GM18508 (cell line): Measurements from ENCODE around the gene NT5DC2.

Source experiments
- ATAC-seq: cut with Tn5 transposase; IDR thresholded peaks from one replicate; pipeline ENCODE4 v1.9.1; 2021; ENCODE audit warnings: moderate number of reproducible peaks; ENCODE audit not compliant: insufficient read depth, unreplicated experiment

Gene NT5DC2

GRCh38 chr3:52490939-52491526, 42.6 kb downstream of the NT5DC2 start:
- ATAC-seq = no peak

GRCh38 chr3:52490035-52490938, 43.4 kb downstream of the NT5DC2 start:
- no peak for ATAC-seq

GRCh38 chr3:52489453-52489852, 44.2 kb downstream of the NT5DC2 start:
- no peak for ATAC-seq

GRCh38 chr3:52488746-52489145, 44.9 kb downstream of the NT5DC2 start:
- ATAC-seq = no peak

- ATAC-seq = no peak
These were observed 45.6 kb downstream of the NT5DC2 start for GRCh38 chr3:52487788-52488691.

- no peak for ATAC-seq
These were observed 46.4 kb downstream of the NT5DC2 start for GRCh38 chr3:52487050-52487787.

- no peak for ATAC-seq
These were observed 48.8 kb downstream of the NT5DC2 start for GRCh38 chr3:52484680-52485461.

- ATAC-seq = no peak
These were observed 49.9 kb downstream of the NT5DC2 start for GRCh38 chr3:52483577-52484381.

- no peak for ATAC-seq
These were observed 50.6 kb downstream of the NT5DC2 start for GRCh38 chr3:52483081-52483480.

- no peak for ATAC-seq
These were observed 51.7 kb downstream of the NT5DC2 start for GRCh38 chr3:52481819-52482521.

- ATAC-seq = no peak
These were observed 52.6 kb downstream of the NT5DC2 start for GRCh38 chr3:52480768-52481715.

- no peak for ATAC-seq
These were observed 53.6 kb downstream of the NT5DC2 start for GRCh38 chr3:52479877-52480575.

GRCh38 chr3:52479037-52479876, 54.4 kb downstream of the NT5DC2 start:
- ATAC-seq = no peak

- no peak for ATAC-seq
These were observed 55.9 kb downstream of the NT5DC2 start for GRCh38 chr3:52477796-52478095.

- no peak for ATAC-seq
These were observed 56.4 kb downstream of the NT5DC2 start for GRCh38 chr3:52477076-52477795.
